IPS DF 4.7 (cell line): ENCODE data around the gene TASP1.

Experiments
- DNase-seq: peaks from one replicate; pipeline ENCODE4 v3.0.0-alpha.2; 2013; ENCODE audit warnings: low spot score; ENCODE audit errors: extremely low read depth

The TASP1 gene

DNA sequence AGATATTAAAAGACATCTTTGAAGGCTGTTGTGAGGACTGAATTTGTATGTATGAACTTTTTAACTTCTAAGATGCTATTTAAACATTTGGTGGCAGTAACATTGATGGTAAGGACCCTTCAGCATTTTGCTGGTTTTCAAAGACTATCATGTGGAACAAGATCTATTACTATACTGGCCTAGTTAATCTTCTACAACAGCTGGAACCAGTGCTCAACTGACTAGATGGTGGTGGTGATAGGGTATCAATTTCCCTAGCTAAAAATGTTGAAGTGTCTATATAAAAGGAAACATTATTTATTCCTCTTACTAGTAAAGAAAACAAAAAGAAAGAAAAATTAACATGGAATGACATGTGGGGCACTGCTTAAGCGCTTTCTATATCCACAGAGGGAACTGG, 195.7 kb downstream of the TASP1 start:
- DNase-seq: no peak

DNA sequence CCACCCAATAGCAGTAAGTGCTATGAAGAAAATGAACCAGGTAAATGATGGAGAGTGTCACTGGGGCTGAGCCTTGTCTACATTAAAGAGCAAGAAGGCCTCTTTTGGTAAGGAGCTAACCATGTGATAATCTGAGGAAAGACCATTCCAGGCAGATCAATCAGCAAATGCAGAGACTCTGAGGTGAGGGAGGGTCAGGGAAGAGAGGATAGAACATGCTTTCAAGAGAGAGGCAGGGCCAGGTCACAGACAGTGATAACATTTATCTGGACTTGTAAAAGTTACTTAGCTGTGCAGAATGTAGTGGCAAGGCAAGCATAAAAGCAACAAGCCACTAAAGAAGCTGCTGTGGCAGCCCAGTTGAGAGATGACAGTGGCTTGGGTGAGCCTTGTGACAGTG, 197.3 kb downstream of the TASP1 start:
- no peak for DNase-seq

GRCh38 chr20:13436530-13436929, 202.2 kb downstream of the TASP1 start:
- DNase-seq: no peak

GRCh38 chr20:13432126-13432525, 206.6 kb downstream of the TASP1 start:
- DNase-seq: no peak

DNA sequence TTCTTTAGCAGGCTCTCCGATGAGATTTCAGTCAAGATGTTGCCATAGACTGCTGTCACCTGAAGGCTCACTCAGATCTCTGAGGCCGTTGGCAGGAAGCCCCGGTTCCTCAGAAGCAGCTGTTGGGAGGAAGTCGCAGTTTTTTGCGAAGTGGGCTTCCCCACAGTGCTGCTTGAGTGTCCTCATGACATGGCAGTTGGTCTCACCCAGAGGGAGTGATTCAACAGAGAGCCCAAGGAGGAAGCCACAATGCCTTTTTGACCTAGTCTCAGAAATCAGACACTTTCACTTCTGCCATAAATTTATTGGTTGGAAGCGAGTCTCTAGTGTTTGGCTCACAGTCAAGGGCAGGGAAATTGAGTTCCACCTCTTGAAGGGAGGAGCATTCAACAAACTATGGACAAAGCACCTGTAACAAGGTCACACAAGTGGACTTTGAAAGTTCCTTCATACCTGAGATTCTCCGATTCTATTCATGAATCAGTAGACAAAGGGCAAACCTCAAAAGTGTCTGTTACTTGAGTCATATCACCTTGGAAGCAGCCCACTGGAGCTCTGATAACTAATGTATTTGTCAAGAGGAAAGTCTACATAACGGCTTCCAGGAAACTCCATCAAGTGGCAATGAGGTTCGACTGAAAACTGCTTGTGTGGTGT, 208.3 kb downstream of the TASP1 start:
- no peak for DNase-seq

GRCh38 chr20:13428684-13429083, 210.0 kb downstream of the TASP1 start:
- DNase-seq: no peak

- DNase-seq: no peak
These were observed 211.9 kb downstream of the TASP1 start for GRCh38 chr20:13426870-13427269.

DNA sequence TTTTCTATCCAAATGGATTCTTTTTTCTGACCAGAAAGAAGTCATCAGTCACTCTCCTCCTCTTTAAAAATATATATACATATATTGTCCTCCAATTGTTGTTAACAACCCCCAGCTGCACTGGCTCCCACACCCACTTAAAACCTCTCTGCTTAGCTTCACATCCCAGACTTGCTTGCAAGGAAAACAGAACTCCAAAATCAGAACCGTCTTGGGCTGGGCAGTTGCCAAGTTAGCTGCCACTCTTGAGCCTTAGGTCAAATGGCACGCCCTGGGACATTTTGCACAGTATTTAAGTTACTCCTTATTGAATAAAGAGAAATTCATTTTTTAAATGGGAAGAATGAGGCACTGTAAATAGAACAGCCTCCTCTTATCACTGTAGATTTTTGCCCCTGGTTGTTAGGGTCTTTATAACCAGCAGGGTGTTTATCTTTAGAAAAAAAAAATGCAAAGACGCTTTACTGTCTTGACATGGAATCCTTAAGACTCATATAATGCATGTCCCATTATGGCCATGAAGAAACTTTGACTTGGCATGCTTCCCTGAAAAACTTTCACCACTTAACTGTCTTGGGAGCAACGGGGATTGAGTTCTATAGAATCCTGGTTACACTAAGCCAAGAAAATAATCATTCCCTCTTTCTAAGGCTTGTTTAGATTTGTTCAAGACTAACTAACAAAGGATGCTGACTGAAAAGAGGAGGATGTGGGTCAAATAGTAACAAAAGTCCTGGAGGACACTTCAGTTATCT, 213.2 kb downstream of the TASP1 start:
- DNase-seq: no peak

- no peak for DNase-seq
These were observed 214.4 kb downstream of the TASP1 start for GRCh38 chr20:13424174-13424833.

DNA sequence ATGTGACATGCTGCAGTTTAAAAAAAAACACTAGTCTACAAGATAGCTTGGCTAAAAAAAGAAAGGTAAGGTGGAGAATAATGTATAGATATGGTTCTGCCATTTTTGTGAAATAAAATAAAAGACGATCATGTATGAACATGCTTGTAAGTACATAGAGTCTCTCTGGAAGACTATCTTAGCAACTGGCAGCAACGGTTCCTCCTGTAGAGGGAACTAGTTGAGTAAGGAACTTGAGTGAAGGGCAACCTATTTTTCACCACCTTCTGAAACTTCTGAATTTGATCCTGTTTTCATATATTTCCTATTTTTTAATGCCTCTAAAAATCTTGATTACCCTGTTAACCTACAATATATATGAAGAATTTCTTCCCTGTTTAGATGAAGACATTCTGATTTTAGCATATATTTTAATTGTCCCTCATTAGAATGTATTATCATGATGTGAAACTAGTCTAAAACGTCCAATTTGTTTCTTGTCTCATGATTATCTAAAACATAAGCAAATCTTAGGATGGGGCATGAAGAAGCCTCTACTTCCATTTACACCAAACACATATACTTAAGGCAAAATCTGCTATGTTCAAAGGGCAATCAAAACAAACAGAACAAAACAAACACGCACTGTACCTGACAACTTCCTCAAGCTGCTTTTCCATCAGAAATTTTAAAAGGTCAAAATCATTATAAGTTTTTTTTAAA, 215.1 kb downstream of the TASP1 start:
- DNase-seq: no peak

GRCh38 chr20:13422637-13423036, 216.1 kb downstream of the TASP1 start:
- DNase-seq: no peak

- DNase-seq: no peak
These were observed 218.1 kb downstream of the TASP1 start for GRCh38 chr20:13420625-13421024.

DNA sequence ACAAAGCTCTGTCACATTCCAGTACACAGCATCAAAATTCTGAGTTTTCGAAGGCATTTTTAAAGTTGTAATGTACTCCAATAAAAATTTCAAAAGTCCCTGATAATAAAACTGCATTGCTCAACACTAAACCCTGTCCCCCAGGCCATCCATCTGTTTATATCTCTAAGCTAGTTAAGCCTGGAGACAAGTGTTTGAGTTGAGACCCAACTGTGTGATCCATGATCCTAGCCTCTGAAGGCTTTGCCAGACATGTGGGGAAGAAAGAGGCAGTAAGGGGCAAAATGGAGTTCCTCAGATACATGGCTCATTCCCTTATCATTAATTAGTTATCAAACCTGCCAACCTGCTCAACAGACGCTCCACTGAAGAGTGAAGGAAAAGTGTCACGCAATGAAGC, 219.3 kb downstream of the TASP1 start:
- DNase-seq: no peak

DNA sequence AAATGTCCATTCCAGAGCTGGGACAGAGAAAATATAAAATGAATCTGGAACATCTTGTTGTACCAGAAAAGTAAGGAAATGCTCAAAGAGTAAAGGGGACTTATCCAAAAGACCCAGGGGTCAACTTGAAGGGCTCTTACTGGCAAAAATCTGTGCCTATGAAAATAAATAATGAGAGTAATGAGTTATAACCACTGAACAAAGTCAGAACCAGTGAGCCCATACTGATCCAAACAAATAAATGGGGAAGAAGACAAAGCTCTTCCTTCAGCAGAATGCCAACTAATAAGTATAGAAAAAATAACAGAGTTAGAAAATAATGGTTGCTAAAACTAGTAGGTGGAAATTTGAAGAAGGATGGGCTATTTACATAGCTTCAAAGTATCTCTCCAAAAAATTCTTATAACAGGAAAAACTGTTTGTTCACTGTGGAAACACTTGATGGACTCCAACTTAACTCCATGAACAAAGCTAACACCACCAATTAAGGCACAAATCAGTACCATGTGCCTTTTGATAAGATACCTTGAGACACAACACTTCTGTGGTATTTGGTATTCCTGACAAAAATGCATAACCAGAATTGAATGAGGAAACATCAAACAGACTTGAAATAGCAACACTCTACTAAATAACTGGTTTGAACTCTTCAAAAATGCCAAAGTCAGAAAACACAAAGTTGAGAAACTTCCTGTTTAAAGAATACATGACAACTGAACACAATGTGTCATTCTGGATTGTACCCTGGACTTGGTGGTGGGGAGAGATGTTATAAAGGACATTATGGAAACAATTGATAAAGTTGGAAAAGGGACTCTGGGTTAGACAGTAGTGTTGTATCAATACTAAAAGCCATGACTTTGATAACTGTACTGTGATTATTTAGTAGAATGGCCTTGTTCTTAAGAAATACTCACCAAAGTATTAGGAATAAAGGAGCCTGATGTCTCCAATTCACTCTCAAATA, 220.2 kb downstream of the TASP1 start:
- DNase-seq: no peak

- no peak for DNase-seq
These were observed 222.2 kb downstream of the TASP1 start for GRCh38 chr20:13416531-13416930.

DNA sequence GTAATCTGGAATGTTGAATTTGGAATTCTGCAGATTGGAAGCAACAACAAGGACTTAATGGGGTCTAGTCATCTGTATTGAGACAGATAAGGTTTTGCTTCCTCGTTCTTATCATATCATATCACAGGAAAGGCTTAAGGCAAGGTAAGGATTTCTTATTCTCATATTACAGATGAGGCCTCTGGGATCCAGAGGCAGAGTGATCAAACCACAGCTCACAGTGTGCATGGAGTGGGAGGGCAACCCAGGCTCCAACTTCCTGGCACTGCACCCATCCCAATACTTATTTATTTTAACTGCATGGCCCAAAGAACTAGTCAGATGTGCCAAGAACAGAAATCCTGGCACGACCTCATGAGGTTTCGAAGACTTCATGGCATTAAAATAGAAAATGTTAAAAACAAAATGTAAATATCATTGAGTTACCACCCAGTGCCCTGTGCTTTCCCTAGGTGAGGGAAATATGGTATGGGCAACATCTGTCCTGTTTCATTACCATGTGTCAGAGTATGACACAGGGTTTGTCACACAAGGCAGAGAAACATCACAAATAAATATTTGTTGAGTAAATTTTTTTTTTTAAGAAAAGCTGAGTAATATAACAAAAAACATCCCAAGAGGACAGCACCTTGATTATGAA, 225.8 kb downstream of the TASP1 start:
- no peak for DNase-seq

- no peak for DNase-seq
These were observed 234.4 kb downstream of the TASP1 start for GRCh38 chr20:13404293-13404692.

- no peak for DNase-seq
These were observed 235.3 kb downstream of the TASP1 start for GRCh38 chr20:13403453-13403852.

GRCh38 chr20:13402986-13403385, 235.7 kb downstream of the TASP1 start:
- no peak for DNase-seq

DNA sequence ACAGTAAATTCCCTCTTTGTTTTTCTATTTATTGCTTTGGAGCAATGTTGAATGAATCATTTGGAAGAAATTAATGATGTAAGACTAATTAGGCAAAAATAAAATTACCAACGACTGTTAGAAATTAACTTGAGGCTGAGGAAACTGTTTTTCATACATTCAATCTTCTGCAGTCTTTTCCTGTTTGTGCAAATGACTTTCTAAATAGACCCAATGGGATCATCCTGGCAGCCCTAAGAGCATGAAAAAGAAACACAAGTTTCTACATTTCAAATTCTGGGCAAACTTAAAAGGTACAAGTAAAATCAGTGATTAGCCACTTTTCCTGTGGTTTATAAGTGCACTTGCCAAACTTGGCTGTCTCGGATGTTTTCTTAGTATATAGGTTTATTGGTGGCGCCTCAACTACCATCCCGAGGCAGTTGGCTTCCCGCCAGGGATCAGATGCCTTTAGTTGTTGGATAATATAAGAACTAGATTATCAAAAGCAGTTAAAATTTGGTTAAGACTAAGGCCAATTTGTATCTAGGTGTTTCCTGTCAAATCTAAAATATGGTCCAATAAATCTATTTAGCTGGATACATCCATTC, 236.5 kb downstream of the TASP1 start:
- DNase-seq: no peak
